Fibroblast of villous mesenchyme (primary cell): ENCODE measurements around the gene BCL7A. TPM values are rescaled to one million over a fixed set of nuclear protein-coding genes. Genes with fewer than 3 reads are reported as not detected.
A peak's percentile ranks its signal among the peaks of the same experiment; 100 is the strongest.
"Not testable (repeated sequence)": the region's sequence is repeated elsewhere in the genome, so short reads cannot be mapped to it uniquely, and the experiment has no call there.

ENCODE experiments used
- DNase-seq: peaks from one replicate; pipeline ENCODE4 v3.0.0-alpha.2; 2010; ENCODE audit warnings: low read depth
- H3K4me3 ChIP-seq: 2 replicates; pipeline ENCODE4 v1.5.1; 2011; ENCODE audit warnings: low read depth, mild to moderate bottlenecking, low read length
- CTCF ChIP-seq: IDR thresholded peaks from 2 replicates; pipeline ENCODE4 v1.5.1; 2012; ENCODE audit warnings: low read depth, mild to moderate bottlenecking, low read length; ENCODE audit not compliant: insufficient read depth
- total RNA-seq: library from RNA; depleted of rRNA; stranded (reverse); fragments of >200 nt; gene quantifications from 2 replicates; pipeline ENCODE4 v1.2.3, GENCODE V29; 2012

The BCL7A gene
- total RNA-seq, 1 donor = 3.9 TPM

GRCh38 chr12:122104844-122105243, 83.2 kb downstream of the BCL7A start:
- H3K4me3 ChIP-seq = no peak overlapping the region
- DNase-seq = no peak
- no peak for TF ChIP-seq CTCF

- not testable (repeated sequence) for DNase-seq, H3K4me3 ChIP-seq
These were observed 83.8 kb downstream of the BCL7A start for GRCh38 chr12:122105496-122105895.

GRCh38 chr12:122106843-122107242, 85.2 kb downstream of the BCL7A start:
- DNase-seq = no peak
- TF ChIP-seq CTCF = no peak

GRCh38 chr12:122107261-122107660, 85.6 kb downstream of the BCL7A start:
- H3K4me3 ChIP-seq = no peak overlapping the region
- no peak for TF ChIP-seq CTCF
- DNase-seq = peak; percentile 76

More at GRCh38 chr12:122106843-122107242, 85.2 kb downstream of the BCL7A start:
- H3K4me3 ChIP-seq = no peak overlapping the region

GRCh38 chr12:122111089-122111641, 89.5 kb downstream of the BCL7A start:
- no peak overlapping the region for H3K4me3 ChIP-seq
- no peak for DNase-seq
- no peak for TF ChIP-seq CTCF

Other genes with a start within 250 kb of the BCL7A start
- gene RHOF, start 228.2 kb upstream of the BCL7A start, total RNA-seq = 9.0 and 11.7 TPM in 2 replicates
- gene SETD1B, start 217.9 kb upstream of the BCL7A start, total RNA-seq = 4.7 and 5.2 TPM in 2 replicates
- gene HPD, start 163.0 kb upstream of the BCL7A start, total RNA-seq = not detected in 2 replicates
- 28.9 and 35.1 TPM in 2 replicates for gene PSMD9, start 133.1 kb upstream of the BCL7A start, total RNA-seq
- gene CFAP251, start 103.3 kb upstream of the BCL7A start, total RNA-seq = 6.8 and 8.2 TPM in 2 replicates
- 16.4 and 18.4 TPM in 2 replicates for gene MLXIP, start 56.9 kb downstream of the BCL7A start, total RNA-seq
- gene IL31, start 152.3 kb downstream of the BCL7A start, total RNA-seq = not detected in 2 replicates
- 1.6 and 1.7 TPM in 2 replicates for gene LRRC43, start 161.2 kb downstream of the BCL7A start, total RNA-seq
- gene B3GNT4, start 181.8 kb downstream of the BCL7A start, total RNA-seq = under 0.01 TPM in 2 replicates
- 66.4 and 74.3 TPM in 2 replicates for gene DIABLO, start 204.2 kb downstream of the BCL7A start, total RNA-seq
- 19.0 and 23.7 TPM in 2 replicates for gene VPS33A, start 244.6 kb downstream of the BCL7A start, total RNA-seq